T-helper 2 cell (primary cell): Measurements from ENCODE around the gene ZNF423.
A peak's percentile ranks its signal among the peaks of the same experiment; 100 is the strongest.

ENCODE experiments used
- DNase-seq, 5 experiments: peaks; one replicate each; pipeline versions ENCODE4 v3.0.0 to v3.0.0-alpha.2; 2012 to 2022

ZNF423 gene

DNA sequence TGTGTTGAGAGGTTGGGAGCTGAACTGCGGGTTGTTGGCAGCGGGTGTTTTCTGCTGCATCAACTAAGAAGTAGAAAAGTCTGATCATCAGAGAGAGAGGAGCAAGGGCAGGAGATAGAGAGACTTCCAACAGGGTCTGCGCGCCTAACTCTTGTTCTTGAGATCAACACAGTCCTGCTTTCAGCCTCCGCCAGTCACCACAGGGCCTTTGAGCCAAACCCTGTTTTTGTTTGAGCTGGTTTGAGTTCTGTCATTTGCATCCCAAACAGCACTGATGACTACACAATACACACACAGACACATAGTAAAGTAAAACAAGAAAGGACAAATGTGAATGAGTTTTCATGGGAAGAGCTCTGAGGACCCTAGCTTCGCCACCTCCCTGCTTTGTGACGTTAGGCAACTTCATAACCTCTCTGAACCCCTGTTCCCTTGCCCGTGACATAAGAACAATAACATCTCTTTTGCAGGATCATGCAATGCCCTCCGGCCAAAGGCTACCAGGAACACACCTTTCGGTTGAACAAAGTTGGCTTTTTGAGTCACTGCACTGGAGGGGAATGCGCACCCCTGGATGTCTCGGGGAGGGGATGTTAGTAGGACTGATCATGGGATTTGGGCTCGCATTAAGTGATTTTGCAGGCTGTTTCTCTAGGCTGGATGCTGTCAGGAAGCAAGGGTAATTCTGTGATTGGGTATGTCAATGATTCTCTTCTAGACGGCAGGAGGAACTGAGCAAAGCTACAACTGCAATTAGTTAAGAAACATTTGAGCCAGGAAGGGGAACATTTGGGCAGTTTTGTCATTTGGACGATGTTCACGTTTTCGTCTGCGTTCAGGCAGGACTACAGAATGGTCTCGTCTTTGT lies 390.0 kb downstream of the ZNF423 start:
- no peak for DNase-seq

DNA sequence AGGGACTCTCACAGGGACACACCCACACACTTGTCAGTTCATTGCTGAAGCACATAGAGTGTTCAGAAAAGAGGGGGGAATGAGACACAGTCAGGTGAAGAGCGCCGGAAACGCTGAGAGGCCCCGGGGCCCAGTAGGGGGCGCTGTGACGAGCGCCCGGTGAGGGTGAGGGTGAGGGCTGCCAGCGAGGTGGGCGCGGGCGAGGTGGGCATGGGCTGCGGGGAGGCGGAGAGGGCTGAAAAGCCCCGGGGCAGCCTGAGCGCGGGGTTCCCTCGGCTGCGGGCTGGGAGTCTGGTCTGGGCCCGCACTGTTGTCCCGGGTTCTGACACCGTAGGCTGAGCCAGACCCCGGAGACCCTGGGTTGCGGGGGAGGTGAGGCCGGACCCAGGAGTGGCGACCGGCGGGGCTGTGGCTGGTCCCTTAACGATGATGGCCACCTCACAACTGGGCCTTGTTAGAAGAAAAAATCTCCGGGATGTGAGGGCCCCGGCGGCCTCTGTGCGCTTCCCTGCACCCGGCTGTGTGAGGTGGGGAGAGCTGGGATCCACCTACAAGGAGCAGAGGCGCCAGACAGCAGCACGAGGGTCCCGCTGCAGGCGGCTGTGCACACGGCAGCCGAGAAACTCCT lies 390.9 kb downstream of the ZNF423 start:
- DNase-seq, result peak in 1 of 5 experiments; percentile 5

DNA sequence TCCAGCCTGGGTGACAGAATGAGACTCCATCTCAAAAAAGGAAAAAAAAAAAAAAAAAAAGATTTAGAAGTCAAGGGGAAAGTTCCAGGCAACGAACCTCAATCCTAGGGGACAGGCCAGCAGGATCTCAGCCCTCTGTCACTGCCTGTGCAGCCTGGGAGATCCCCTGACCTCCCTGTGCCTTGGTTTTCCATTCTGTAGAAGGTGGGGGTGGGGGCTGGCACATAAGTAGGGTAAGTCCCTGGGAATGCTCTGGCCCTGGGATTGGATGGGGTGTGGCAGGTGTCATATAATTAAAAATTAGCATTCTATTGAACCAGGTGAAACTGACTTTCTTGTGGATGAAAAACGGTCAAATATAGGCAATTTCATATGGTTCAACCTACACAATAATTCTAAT lies 391.8 kb downstream of the ZNF423 start:
- no peak for DNase-seq

DNA sequence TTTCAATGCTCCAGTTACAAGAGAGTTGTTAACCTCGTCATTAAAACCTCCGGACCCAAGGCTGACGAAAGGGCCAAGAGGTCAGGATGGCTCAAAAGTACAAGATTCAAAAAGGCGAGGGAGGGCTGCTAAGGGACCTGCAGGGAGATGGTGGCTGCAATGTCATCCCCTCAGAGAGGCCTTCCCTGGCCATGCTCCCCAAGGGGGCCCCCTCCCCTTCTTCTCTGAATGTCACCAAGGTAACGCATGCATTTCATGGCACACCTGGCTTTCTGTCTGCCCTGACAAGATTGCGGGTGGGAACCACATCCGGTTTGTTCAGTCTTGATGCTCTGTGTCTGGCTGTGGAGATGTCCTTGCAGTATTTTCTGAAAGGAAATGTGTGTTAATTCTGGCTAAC lies 392.4 kb downstream of the ZNF423 start:
- DNase-seq, result peak in 3 of 5 experiments; percentile 55 to 93 (median 83)

DNA sequence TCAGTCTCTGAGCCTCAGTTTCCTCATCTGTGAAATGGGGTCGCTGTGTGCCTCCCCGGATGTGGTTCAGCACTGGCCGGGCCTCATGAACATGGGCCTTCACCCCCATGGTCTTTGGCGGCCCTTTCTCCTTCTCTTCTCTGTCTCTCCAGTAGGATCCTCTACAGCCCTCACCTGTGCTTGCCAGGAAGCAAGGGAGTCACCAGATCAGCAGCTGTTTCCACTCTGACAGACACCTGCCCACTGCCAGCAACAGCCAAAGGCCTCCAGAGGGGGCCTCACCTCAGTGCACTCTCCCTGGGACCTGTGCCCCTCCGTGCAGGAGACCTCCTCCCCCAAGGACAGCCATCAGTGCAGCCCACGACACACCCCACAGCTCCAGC lies 392.9 kb downstream of the ZNF423 start:
- peak in 1 of 5 experiments; percentile 11 for DNase-seq

DNA sequence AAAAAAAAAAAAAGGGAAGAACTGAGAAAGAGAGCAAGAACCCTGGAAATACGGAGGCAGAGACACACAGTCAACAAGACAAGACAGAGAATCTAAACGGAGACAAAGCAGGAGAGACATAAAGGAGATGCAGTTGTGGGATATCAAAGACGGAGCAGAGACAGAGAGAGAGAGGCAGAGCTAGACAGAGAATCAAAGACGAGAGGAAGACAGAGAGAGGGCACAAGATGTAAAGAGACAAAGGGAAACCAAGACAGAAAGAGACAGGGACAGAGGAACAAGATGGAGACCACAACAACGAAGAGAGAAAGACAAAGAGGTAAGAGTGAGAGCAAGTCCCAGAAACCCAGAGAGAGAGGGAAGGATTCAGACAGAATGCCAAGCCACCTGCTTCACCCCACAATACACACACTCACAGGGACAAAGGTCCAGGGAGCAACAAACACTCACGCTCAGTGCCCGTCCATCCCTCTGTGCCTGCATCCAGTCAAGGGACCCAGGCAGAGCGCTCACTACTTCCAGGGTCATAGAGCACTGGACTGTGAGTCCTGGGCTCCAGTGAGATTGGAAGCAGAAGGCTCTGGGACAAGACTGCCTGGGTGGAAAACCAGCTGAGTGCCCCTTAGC lies 393.4 kb downstream of the ZNF423 start:
- DNase-seq, result no peak

DNA sequence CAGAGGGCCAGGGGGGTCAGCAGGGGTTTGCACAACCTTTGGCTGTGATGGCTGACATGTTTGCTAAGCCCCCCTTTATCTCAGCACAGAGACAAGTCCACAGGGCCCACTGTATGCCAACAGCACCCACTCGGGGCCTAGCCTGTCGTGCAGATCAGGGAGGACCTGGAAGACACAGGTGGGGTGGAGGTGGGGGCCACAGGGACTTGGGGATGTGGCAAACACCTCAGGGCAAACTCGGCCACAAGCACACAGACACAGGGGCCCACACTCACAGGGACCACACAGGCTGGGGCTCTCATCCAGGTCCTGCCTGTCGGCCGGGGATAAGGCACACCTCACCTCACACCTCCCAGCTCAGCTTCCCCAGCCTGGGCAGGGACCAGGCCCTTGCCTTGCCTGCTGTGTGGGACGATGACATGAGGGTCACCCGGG lies 394.4 kb downstream of the ZNF423 start:
- DNase-seq, result no peak

DNA sequence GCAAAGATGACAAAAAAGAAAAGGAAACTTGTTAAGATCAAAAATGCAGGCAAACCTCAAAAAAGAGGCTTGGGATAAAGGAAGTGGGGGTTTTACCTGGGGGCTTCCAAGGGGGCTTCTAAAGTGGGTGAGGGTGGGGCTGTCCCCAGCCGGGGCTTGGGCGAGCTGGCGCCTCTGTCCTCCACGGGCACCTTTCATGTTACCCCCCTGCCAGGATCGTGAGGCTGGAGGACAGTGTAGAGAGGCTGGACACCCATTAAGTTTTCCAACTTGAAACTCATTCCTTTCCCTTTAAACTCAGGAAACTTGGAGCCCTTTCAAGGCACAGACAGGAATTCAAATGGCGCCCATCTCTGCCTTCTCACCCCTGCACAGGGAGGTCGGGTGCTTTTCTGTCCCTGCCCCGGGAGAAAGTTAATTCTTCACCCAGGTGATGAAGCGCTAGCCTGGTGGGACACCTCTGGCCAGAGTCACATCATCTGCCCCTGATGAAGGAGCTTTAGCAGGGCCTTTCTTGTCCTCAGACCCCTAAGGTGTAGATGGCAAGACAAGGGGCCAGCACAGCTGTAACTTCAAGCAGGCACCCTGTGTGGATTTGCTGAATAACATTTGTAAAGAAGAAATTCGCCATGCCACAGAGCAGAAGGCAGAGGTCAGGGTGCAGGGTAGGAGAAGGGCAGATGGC lies 395.0 kb downstream of the ZNF423 start:
- no peak for DNase-seq

DNA sequence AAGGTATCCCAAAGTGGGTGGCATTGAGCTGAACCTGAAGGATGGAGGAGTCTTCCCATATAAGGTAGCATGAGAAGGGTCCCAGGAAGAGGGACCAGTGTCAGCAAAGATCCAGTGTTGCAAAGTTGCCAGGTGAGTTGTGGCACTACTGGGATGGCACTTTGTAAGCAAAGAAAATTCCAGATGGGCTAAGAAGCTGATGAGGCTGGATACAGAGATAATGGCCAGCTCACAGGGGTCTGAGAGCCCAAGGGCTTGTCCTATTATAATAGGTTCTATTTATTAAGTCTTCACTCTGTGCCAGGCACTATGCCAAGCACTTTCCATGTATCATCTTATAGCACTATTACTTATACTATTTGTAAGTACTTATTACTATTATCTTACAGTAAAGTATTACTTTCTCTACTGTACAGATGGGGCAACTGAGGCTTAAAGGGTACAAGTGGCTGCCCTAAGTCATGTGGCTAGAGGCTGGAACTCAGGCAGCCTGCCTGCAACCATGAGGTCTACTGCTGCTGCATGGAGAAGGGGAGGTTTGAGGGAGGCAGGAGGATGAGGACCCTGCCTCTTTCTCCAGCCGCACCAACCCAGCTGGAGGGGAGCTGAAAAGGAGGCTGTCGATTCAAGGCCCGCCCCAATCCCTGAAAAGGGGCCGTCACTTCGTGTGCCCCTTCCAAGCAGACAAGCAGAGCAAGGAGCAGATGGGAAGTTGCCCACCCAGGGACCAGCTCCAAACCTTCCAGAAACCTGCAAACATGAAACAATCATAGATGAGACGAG lies 395.8 kb downstream of the ZNF423 start:
- no peak for DNase-seq

DNA sequence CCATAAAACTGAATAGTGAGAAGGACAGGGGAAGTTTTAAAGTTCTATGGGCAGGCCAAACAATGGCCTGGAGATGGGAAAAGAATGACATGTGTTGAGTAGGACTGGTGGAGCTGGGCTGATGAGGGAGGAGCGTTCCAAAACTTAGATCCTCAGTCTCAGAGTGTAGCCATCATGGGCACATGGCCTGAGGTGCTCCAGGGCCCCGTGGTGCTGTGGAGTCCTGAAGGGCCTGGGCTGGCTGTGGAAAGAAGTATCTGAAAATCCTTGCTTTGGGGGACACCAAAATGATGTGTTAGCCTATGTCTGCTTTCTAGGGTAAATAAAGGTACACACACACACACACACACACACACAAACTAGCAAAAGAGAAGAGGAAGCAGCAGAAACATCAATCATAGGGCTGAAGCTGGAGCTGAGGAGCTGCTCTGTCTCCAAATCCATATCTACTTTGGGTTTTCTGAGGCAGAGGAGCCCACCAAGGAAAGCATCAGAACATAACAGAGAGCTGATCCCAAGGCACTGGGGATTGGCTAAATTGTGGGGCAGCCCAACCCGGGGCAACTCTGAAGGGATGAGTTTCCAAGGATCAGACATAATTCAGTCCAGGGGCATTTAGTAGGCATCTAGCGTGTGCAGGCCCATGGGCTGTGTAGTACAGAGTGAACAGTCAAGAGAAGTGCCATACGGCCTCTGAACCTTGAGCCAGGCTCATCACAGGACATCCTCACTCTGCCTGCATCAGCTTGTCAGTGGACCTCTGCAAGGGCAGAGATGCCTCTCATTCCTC lies 397.1 kb downstream of the ZNF423 start:
- no peak for DNase-seq

DNA sequence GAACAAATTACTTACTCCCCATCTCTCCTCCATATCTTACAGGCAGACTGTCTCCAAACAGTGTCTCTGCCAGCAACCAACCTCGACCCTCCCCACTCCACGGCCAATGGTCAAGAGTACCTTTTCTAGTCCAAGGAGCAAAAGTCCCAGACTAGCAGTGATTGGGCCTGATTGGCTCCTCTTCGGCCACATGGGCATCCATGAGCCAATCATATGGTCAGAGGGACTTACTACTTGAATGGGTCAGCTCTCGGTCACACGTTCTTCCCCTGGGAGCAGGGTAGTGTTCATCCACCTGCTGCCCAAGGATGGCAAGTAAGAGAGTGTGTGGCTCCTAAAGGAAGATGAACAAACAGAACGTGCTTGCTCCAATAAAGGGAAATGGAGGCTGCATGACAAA lies 397.7 kb downstream of the ZNF423 start:
- no peak for DNase-seq

DNA sequence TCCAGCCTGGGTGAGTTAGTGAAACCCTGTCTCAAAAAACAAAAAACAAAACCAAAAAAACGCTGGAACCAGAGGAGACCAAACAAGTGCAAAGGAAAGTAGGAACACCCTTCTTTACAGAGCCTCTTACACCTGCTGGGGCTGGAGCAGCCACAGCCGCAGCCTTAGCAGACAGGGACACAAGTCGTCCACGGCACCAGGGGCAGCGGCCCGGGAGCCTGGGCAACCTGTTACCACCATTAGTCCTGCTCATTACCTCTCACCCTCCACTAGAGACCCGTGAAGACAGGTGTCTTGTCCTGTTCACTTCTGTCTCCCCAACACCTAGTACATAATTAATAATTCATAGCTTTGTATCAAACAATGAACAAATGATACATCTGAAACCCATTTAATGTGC lies 398.7 kb downstream of the ZNF423 start:
- no peak for DNase-seq

DNA sequence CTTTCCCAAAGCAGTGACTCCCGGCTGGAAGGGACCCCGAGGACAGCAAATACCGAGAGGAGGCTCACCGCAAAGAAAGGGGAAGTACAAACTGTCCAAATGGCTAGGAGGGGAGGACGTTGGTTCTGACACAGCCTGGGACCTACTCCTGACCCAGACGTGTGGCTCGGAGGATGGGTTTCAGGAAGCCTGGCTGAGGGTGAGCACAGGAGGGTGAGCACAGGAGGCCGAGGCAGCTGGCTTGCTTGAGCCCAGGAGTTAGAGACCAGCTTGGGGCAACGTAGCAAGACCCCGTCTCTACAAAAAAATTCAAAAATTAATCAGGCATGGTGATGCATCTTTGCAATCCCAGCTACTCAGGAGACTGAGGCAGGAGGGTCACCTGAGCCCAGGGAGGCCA lies 399.1 kb downstream of the ZNF423 start:
- DNase-seq, result no peak

DNA sequence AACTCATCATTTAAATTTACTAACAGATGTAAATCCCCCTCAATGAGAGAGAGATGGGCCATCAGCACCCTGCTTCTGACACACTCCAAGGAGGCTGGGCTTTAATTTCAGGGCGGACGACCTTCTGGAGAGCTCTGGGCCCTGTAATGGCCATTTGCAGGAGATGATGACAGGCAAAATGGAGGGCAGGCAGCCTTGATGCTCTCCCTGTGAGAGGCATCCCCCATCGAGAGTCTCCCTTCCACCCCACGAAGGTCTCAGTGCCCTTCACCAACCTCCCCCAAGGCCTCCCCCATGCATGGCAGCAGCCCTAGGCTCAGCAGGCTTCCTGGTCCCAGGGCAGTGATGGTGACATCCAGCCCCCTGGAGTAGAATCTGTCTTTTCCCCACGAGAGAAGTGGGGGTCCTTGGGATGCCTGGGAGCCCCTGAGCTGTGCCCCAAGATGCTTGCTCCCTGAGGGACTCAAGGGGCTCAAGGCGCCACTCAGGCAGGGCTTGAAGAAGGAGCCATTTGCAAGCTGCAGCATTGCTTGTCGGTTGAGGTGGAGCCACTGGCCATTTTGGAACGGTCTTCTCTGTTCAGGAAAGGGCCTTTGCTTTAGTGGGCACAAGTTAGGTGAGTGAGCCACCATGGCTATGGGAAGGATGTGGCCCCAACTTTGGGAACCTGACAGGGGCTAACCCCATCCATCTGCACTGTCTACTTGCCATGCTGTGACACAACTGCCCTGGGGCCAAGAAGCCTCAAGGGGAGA lies 399.7 kb downstream of the ZNF423 start:
- no peak for DNase-seq

DNA sequence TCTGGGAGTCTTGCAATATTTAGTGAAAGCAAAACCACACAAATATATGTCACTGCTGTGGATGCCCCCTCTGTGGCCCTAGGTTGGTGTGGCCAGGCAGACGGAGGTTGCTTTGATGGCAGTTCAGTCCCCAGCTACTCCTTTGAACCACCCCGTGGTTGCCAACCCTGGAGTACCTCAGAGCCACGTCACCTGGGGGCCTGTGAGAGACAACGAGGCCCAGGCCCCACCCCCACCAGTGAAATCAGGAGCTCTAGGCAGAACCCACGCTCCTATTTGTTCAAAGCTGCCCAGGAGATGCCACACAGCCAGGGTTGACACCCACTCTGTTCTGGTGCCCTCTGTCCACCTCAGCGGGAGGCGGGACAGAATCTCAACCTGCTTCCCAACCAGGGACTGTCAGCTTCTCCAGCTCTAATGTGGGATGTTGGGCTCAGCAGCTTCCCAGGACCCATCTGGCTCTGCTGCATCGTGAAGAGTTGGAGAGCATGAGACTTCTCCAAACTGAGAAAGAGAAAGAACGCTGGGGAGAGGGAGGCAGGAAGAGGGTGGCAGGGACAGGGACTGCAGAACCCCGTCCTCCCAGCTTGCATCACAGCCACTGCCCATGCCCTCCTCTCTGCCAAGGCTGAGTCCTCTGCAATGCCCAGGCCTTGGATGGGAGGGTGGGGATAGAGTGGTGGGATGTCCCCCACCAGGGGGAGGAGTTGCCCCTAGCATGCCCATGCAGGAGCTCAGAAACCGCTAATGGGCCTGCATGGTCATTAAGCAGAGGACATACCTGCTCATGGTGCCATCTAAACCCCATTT lies 400.5 kb downstream of the ZNF423 start:
- DNase-seq, result no peak

DNA sequence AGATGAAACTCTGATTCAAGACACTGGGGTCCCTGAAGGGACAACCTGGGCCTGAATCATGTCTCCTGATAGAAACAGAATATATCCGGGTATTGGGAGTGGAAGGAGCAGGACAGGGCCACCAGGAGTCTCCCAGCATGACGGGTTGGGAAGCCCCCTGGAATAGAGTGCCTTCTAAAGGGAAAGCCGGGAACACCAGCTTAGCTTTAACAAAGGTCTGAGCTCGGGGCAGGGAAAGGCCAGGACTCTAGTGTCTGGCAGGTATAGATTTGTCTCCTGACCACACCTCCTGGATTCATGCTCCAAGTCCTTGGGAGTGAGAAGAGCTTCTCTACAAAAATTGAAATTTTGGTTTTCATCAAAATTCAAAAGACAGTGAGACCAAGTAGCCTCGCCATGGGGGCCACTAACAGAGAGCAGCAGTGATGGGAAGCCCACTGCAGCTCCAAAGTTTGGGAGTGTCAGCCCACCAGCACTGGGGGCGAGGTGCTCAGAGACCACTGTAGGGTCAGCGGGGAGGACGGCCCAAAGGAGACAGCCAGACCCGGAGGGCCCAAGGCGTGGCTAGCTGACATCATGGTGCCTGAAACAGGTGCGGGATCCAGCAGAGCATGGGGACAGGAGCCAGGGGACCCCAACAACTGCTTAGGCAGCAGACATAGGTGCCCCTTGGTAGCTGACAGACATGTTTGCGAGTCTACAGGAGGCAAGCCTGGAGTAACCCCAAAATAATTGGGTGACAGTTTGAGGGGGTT lies 401.3 kb downstream of the ZNF423 start:
- DNase-seq, result no peak

DNA sequence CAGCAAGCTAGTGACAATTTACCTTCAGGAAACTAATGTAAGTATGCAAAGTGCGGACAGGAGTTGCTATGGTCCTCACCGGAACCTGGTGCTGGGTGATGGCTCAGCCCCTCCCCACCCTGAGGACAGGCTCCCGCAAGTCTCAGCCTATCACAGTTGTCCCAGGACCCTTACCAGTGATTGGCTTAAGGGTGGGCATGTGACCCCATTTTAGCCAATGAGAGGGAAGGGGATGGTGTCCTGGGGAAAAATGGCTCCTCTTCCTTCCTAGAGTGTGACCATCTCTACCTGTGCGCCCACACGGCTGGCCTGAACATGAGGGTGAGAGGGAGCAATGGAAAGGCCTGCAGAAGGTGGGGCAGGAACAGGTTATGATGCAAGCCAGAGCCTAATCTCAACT lies 401.9 kb downstream of the ZNF423 start:
- no peak for DNase-seq

DNA sequence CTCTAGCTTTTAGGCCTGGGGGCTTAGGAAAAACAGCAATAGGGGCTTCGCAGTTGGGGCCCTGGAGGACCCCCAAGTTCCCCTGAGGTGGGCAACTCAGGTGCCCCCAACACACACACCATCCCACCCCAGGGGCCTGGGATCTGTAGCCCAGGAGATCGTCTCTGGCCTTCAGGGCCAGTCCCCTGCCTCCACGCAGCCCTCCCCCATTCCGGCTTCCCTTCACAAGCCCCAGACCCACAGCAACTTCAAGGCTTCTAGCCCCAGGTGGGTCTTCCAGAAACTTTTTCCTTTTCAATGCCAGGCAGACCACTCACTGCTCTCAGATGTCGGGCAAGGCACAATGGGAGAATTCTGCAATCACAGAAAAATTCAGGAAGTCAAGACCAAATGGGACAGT lies 402.9 kb downstream of the ZNF423 start:
- no peak for DNase-seq

DNA sequence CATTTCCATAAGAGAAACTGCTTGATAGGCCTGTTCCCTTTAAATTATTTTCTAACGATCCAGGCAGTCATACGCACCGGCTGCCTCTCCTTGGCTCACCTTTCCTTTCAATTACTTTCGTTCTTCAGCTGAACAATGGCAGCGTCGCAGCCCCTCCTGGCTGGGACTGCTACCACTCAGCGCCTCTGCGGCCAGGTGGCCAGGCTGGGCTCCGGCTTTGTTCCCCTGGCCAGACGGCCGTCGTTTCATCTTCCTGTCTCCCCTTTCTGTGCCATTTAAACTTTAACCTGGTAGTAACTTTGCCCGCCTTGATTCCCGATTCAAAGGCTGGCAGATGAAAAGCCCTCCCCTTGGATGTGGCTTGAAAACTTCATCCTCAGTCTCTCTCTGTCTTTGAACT lies 403.3 kb downstream of the ZNF423 start:
- no peak for DNase-seq
